ENCODE results near the gene LEKR1. TPM values are rescaled to one million over a fixed set of nuclear protein-coding genes. Genes with fewer than 3 reads are reported as not detected.
"Not testable (repeated sequence)": the region's sequence is repeated elsewhere in the genome, so short reads cannot be mapped to it uniquely, and the experiment has no call there.

Gene LEKR1
- total RNA-seq, 1 experiment from 2014 or later: 1.3 TPM

- CTCF ChIA-PET: interaction anchor here (0.9 to 2.6 kb wide), 5 partner anchors 38 to 319 kb away, joined by 3 to 11 read pairs (median 3); no protein-coding TSS in a partner anchor
Observed at GRCh38 chr3:156818273-156818651, 7.9 kb upstream of the LEKR1 start.

DNA sequence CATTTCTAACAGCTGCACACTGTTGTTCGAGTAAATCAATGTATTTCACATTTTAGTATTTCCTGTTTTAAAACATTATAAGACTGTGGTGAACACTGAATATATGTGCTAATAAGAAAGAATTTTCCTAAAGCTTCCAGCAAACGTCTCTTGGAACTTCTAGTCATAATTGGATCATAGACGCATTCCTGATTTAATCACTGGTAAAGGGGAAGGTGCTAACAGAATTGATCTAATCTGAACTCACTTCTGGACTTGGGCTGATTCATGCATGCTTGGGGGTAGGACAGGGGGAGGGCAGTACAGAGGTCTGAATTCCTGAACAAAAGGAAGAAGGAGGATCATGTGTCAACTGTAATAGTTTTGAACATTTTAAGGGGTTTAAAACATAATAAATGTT lies 7.3 kb upstream of the LEKR1 start:
- peak; percentile 59 for DNase-seq (ENCODE audit: unreplicated experiment)
- no peaks in the 10 kb centered on the region for H3K27me3 Mint-ChIP-seq (ENCODE audit: insufficient read depth, unreplicated experiment)
- no peak overlapping the region for H3K4me3 Mint-ChIP-seq (ENCODE audit: unreplicated experiment)
- no peaks in the 10 kb centered on the region for H3K9me3 Mint-ChIP-seq (ENCODE audit: unreplicated experiment)
- no TSS peak for BruUV-seq (replicated peaks)
- ChIA-PET CTCF (interaction anchor here (0.9 to 2.6 kb wide), 2 partner anchors 39 to 318 kb away, joined by 3 to 11 read pairs; no protein-coding TSS in a partner anchor), POLR2A (interaction anchor here (0.6 to 8.0 kb wide), 15 partner anchors 8 to 280 kb away, joined by 3 to 103 read pairs (median 7); partner anchors contain the start of genes LEKR1, SSR3 and TIPARP)
- intact Hi-C loops (cut with micrococcal nuclease): loop anchor here (2.0 to 5.0 kb wide), 4 partner anchors 127 to 313 kb away; partner anchors contain the start of gene SSR3
- peaks cover 6% of the 10 kb centered on the region for H3K36me3 Mint-ChIP-seq (ENCODE audit: insufficient read depth, unreplicated experiment)
- TF ChIP-seq, protein P1, sequence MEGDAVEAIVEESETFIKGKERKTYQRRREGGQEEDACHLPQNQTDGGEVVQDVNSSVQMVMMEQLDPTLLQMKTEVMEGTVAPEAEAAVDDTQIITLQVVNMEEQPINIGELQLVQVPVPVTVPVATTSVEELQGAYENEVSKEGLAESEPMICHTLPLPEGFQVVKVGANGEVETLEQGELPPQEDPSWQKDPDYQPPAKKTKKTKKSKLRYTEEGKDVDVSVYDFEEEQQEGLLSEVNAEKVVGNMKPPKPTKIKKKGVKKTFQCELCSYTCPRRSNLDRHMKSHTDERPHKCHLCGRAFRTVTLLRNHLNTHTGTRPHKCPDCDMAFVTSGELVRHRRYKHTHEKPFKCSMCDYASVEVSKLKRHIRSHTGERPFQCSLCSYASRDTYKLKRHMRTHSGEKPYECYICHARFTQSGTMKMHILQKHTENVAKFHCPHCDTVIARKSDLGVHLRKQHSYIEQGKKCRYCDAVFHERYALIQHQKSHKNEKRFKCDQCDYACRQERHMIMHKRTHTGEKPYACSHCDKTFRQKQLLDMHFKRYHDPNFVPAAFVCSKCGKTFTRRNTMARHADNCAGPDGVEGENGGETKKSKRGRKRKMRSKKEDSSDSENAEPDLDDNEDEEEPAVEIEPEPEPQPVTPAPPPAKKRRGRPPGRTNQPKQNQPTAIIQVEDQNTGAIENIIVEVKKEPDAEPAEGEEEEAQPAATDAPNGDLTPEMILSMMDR (IDR thresholded peaks at IDR 0.05; ENCODE audit: unreplicated experiment): no peak
- H3K4me1 Mint-ChIP-seq (ENCODE audit: insufficient read depth, unreplicated experiment): peaks cover 27% of the 10 kb centered on the region
- peak overlapping the region; percentile 95 for H3K27ac Mint-ChIP-seq (ENCODE audit: low read depth, unreplicated experiment)

More at GRCh38 chr3:156818273-156818651, 7.9 kb upstream of the LEKR1 start:
- peaks cover 33% of the 10 kb centered on the region for H3K4me1 Mint-ChIP-seq (ENCODE audit: insufficient read depth, unreplicated experiment)
- peak overlapping the region; percentile 95 for H3K27ac Mint-ChIP-seq (ENCODE audit: low read depth, unreplicated experiment)
- H3K4me3 Mint-ChIP-seq (ENCODE audit: unreplicated experiment): peak overlapping the region; percentile 82
- TF ChIP-seq, protein P1 (IDR thresholded peaks at IDR 0.05; ENCODE audit: unreplicated experiment): no peak
- peaks cover 6% of the 10 kb centered on the region for H3K36me3 Mint-ChIP-seq (ENCODE audit: insufficient read depth, unreplicated experiment)
- H3K27me3 Mint-ChIP-seq (ENCODE audit: insufficient read depth, unreplicated experiment): no peaks in the 10 kb centered on the region
- intact Hi-C loops (cut with micrococcal nuclease): loop anchor here (2.0 to 5.0 kb wide), 4 partner anchors 126 to 314 kb away; partner anchors contain the start of gene SSR3
- DNase-seq (ENCODE audit: unreplicated experiment): peak; percentile 36
- H3K9me3 Mint-ChIP-seq (ENCODE audit: unreplicated experiment): no peaks in the 10 kb centered on the region
- POLR2A ChIA-PET: interaction anchor here (0.9 to 8.0 kb wide), 29 partner anchors 8 to 357 kb away, joined by 3 to 103 read pairs (median 7); partner anchors contain the start of genes CCNL1, LEKR1, SSR3 and TIPARP
- no TSS peak for BruUV-seq (replicated peaks)

DNA sequence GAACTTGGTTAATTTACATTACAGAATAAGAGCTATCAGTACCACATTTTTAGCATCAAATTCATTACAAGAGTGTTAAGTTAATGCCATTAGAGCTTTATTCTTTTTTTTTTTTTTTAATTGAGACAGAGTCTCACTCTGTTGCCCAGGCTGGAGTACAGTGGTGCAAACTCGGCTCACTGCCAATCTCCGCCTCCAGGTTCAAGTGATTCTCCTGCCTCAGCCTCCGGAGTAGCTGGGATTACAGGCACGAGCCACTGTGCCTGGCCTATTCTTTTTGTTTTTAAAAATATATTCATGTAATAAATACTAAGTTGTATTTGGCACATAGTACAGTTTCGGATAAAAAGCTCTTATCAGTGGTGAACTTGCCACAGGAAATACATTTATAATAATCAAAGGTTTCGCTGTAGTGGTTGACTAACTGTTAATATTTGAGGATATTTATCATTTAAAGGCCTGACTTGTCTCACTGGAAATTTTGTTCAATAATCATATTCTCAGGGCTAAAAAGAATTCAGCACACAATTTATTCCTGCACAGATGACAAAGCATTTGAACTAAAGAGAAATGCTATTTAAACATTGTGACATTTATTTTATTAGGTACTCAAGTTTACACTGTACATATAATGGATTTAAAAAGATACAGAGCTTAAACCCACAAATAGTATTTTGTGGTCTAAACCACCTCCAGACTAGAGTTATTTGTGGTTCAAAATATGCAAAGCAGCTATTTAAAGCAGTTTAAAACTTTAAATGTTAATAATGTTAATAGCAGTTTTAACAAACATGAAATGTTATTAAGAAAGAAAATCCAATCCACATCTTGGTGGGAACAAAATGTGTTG lies 6.1 kb upstream of the LEKR1 start:
- H3K9me3 Mint-ChIP-seq (ENCODE audit: unreplicated experiment): no peaks in the 10 kb centered on the region
- H3K4me1 Mint-ChIP-seq (ENCODE audit: insufficient read depth, unreplicated experiment): peaks cover 22% of the 10 kb centered on the region
- BruUV-seq (replicated peaks): no TSS peak
- no peak overlapping the region for H3K4me3 Mint-ChIP-seq (ENCODE audit: unreplicated experiment)
- intact Hi-C loops (cut with micrococcal nuclease): loop anchor here (2.0 to 5.0 kb wide), 4 partner anchors 128 to 312 kb away; partner anchors contain the start of gene SSR3
- H3K27me3 Mint-ChIP-seq (ENCODE audit: insufficient read depth, unreplicated experiment): no peaks in the 10 kb centered on the region
- CTCF ChIA-PET: interaction anchor here (0.5 to 2.6 kb wide), 7 partner anchors 39 to 1026 kb away, joined by 3 to 11 read pairs (median 3); no protein-coding TSS in a partner anchor
- POLR2A ChIA-PET: interaction anchor here (0.6 to 8.0 kb wide), 11 partner anchors 9 to 308 kb away, joined by 3 to 103 read pairs (median 4); partner anchors contain the start of genes SSR3 and TIPARP
- no peak for DNase-seq (ENCODE audit: unreplicated experiment)
- no peak overlapping the region for H3K27ac Mint-ChIP-seq (ENCODE audit: low read depth, unreplicated experiment)
- TF ChIP-seq, protein P1 (IDR thresholded peaks at IDR 0.05; ENCODE audit: unreplicated experiment): no peak
- peaks cover 6% of the 10 kb centered on the region for H3K36me3 Mint-ChIP-seq (ENCODE audit: insufficient read depth, unreplicated experiment)

DNA sequence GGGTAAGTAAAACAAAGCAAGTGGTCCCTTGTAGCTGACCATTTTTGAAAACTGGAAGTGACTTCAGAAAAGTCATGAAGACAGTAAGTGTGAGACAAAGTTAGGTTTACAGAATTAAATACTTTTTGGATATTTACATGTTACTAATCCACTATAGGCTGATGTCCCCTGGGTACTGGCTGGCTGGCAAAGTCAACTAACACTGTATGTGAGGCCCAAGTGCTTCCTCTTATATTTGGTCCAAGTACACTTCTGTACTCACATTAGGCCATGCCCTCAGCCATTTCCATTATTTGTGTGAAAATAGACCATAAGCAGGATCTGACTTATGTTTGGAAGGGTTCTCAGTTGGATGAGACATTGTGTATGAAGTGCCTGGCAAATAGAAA lies 5.5 kb upstream of the LEKR1 start:
- Mint-ChIP-seq H3K27me3 (ENCODE audit: insufficient read depth, unreplicated experiment) (no peaks in the 10 kb centered on the region), H3K4me1 (ENCODE audit: insufficient read depth, unreplicated experiment) (peaks cover 19% of the 10 kb centered on the region)

GRCh38 chr3:156822626-156823260 lies 3.4 kb upstream of the LEKR1 start:
- H3K4me1 Mint-ChIP-seq (ENCODE audit: insufficient read depth, unreplicated experiment): peaks cover 12% of the 10 kb centered on the region
- intact Hi-C loops (cut with micrococcal nuclease); DNase-seq (ENCODE audit: unreplicated experiment); H3K36me3 Mint-ChIP-seq (ENCODE audit: insufficient read depth, unreplicated experiment); BruUV-seq (replicated peaks); H3K4me3 Mint-ChIP-seq (ENCODE audit: unreplicated experiment); H3K27me3 Mint-ChIP-seq (ENCODE audit: insufficient read depth, unreplicated experiment); CTCF ChIA-PET; H3K9me3 Mint-ChIP-seq (ENCODE audit: unreplicated experiment): not testable (repeated sequence)
- POLR2A ChIA-PET: interaction anchor here (8.0 kb wide), 1 partner anchor 146 kb away, joined by 103 read pairs; the partner anchor contains the start of gene TIPARP
- peak overlapping the region; percentile 59 for H3K27ac Mint-ChIP-seq (ENCODE audit: low read depth, unreplicated experiment)

More for the DNA sequence above, 5.5 kb upstream of the LEKR1 start:
- Mint-ChIP-seq H3K27ac (ENCODE audit: low read depth, unreplicated experiment) (no peak overlapping the region), H3K4me3 (ENCODE audit: unreplicated experiment) (no peak overlapping the region), H3K9me3 (ENCODE audit: unreplicated experiment) (no peaks in the 10 kb centered on the region), H3K36me3 (ENCODE audit: insufficient read depth, unreplicated experiment) (peaks cover 2% of the 10 kb centered on the region)
- TF ChIP-seq, protein P1 (IDR thresholded peaks at IDR 0.05; ENCODE audit: unreplicated experiment): no peak
- intact Hi-C loops (cut with micrococcal nuclease): no loop called here
- BruUV-seq (replicated peaks): no TSS peak
- no peak for DNase-seq (ENCODE audit: unreplicated experiment)
- ChIA-PET POLR2A (interaction anchor here (0.6 to 8.0 kb wide), 5 partner anchors 136 to 268 kb away, joined by 3 to 103 read pairs (median 3); partner anchors contain the start of genes SSR3 and TIPARP), CTCF (interaction anchor here (0.7 to 2.6 kb wide), 5 partner anchors 40 to 355 kb away, joined by 3 to 11 read pairs (median 3); no protein-coding TSS in a partner anchor)
